ENCODE results near the gene MATN4. TPM values are rescaled to one million over a fixed set of nuclear protein-coding genes. Genes with fewer than 3 reads are reported as not detected.

The MATN4 gene
- total and polyA plus RNA-seq, 2 of the 13 experiments (the other 11 are each of a cell fraction or from before 2014, with no cell fraction given), result not detected

DNA sequence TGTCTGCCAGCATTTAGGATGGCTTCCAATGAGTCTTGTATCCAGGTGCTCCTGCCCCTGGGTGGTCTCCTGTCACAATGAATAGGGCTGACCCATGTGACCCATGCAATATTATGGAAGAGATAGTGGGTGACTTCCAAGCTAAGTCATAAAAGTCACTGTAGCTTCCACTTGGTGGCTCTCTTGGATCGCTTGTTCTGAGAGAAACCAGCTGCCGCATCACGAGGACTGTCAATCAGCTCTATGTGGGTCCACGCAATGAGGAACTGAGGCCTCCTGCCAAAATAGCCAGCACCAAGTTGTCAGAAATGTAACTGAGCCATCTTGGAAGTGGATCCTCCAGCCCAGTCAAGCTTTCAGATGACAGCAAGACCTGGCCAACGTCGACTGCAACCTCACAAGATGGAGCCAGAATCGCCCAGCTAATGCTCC, 14.9 kb upstream of the MATN4 start (continued):
- TF ChIP-seq XBP1 (CRISPR knock-in tag; IDR thresholded peaks at IDR 0.05) (no peak), KDM1A (CRISPR knock-in tag; IDR thresholded peaks at IDR 0.05) (no peak), ZNF614 (CRISPR knock-in tag; IDR thresholded peaks at IDR 0.05; ENCODE audit: borderline replicate concordance) (peak; percentile 88; the same call in 1 of the 2 replicates), ZBTB38 (CRISPR knock-in tag; IDR thresholded peaks at IDR 0.05) (peak; percentile 52; the same call in 1 of the 2 replicates), ZNF629 (CRISPR knock-in tag; conservative IDR thresholded peaks at IDR 0.05) (no peak), RXRB (CRISPR knock-in tag; IDR thresholded peaks at IDR 0.05; ENCODE audit: borderline replicate concordance) (0 out of 2 replicates have a peak, but pooled peaks have one; percentile 72), ELF3 (CRISPR knock-in tag; IDR thresholded peaks at IDR 0.05) (peak; percentile 77), PRMT3 (CRISPR knock-in tag; IDR thresholded peaks at IDR 0.05; ENCODE audit: borderline replicate concordance, low read depth) (no peak), SAP130 (CRISPR knock-in tag; IDR thresholded peaks at IDR 0.05; ENCODE audit: low read depth) (peak; percentile 71), SMAD3 (CRISPR knock-in tag; IDR thresholded peaks at IDR 0.05) (peak; percentile 73; the same call in 1 of the 2 replicates), SIX1 (CRISPR knock-in tag; IDR thresholded peaks at IDR 0.05; ENCODE audit: borderline replicate concordance) (peak; percentile 29; the same call in 1 of the 2 replicates), SOX5 (CRISPR knock-in tag; IDR thresholded peaks at IDR 0.05; ENCODE audit: borderline replicate concordance) (peak; percentile 35; the same call in 1 of the 2 replicates), SP5 (CRISPR knock-in tag; IDR thresholded peaks at IDR 0.05; ENCODE audit: borderline replicate concordance, low read depth) (peak; percentile 30; the same call in 1 of the 2 replicates), HOXA5 (CRISPR knock-in tag; IDR thresholded peaks at IDR 0.05) (peak; percentile 84), KDM5A (IDR thresholded peaks at IDR 0.05; ENCODE audit: borderline replicate concordance, low read length) (no peak; the same call in 1 of the 2 replicates), NR3C1 (CRISPR knock-in tag; IDR thresholded peaks at IDR 0.05) (no peak)
- TF ChIP-seq, protein P1, sequence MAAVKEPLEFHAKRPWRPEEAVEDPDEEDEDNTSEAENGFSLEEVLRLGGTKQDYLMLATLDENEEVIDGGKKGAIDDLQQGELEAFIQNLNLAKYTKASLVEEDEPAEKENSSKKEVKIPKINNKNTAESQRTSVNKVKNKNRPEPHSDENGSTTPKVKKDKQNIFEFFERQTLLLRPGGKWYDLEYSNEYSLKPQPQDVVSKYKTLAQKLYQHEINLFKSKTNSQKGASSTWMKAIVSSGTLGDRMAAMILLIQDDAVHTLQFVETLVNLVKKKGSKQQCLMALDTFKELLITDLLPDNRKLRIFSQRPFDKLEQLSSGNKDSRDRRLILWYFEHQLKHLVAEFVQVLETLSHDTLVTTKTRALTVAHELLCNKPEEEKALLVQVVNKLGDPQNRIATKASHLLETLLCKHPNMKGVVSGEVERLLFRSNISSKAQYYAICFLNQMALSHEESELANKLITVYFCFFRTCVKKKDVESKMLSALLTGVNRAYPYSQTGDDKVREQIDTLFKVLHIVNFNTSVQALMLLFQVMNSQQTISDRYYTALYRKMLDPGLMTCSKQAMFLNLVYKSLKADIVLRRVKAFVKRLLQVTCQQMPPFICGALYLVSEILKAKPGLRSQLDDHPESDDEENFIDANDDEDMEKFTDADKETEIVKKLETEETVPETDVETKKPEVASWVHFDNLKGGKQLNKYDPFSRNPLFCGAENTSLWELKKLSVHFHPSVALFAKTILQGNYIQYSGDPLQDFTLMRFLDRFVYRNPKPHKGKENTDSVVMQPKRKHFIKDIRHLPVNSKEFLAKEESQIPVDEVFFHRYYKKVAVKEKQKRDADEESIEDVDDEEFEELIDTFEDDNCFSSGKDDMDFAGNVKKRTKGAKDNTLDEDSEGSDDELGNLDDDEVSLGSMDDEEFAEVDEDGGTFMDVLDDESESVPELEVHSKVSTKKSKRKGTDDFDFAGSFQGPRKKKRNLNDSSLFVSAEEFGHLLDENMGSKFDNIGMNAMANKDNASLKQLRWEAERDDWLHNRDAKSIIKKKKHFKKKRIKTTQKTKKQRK (IDR thresholded peaks at IDR 0.05; ENCODE audit: low read length), result no peak
- TF ChIP-seq, protein P2, sequence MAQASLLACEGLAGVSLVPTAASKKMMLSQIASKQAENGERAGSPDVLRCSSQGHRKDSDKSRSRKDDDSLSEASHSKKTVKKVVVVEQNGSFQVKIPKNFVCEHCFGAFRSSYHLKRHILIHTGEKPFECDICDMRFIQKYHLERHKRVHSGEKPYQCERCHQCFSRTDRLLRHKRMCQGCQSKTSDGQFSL (CRISPR knock-in tag; IDR thresholded peaks at IDR 0.05), result no peak
- TF ChIP-seq, protein P3, sequence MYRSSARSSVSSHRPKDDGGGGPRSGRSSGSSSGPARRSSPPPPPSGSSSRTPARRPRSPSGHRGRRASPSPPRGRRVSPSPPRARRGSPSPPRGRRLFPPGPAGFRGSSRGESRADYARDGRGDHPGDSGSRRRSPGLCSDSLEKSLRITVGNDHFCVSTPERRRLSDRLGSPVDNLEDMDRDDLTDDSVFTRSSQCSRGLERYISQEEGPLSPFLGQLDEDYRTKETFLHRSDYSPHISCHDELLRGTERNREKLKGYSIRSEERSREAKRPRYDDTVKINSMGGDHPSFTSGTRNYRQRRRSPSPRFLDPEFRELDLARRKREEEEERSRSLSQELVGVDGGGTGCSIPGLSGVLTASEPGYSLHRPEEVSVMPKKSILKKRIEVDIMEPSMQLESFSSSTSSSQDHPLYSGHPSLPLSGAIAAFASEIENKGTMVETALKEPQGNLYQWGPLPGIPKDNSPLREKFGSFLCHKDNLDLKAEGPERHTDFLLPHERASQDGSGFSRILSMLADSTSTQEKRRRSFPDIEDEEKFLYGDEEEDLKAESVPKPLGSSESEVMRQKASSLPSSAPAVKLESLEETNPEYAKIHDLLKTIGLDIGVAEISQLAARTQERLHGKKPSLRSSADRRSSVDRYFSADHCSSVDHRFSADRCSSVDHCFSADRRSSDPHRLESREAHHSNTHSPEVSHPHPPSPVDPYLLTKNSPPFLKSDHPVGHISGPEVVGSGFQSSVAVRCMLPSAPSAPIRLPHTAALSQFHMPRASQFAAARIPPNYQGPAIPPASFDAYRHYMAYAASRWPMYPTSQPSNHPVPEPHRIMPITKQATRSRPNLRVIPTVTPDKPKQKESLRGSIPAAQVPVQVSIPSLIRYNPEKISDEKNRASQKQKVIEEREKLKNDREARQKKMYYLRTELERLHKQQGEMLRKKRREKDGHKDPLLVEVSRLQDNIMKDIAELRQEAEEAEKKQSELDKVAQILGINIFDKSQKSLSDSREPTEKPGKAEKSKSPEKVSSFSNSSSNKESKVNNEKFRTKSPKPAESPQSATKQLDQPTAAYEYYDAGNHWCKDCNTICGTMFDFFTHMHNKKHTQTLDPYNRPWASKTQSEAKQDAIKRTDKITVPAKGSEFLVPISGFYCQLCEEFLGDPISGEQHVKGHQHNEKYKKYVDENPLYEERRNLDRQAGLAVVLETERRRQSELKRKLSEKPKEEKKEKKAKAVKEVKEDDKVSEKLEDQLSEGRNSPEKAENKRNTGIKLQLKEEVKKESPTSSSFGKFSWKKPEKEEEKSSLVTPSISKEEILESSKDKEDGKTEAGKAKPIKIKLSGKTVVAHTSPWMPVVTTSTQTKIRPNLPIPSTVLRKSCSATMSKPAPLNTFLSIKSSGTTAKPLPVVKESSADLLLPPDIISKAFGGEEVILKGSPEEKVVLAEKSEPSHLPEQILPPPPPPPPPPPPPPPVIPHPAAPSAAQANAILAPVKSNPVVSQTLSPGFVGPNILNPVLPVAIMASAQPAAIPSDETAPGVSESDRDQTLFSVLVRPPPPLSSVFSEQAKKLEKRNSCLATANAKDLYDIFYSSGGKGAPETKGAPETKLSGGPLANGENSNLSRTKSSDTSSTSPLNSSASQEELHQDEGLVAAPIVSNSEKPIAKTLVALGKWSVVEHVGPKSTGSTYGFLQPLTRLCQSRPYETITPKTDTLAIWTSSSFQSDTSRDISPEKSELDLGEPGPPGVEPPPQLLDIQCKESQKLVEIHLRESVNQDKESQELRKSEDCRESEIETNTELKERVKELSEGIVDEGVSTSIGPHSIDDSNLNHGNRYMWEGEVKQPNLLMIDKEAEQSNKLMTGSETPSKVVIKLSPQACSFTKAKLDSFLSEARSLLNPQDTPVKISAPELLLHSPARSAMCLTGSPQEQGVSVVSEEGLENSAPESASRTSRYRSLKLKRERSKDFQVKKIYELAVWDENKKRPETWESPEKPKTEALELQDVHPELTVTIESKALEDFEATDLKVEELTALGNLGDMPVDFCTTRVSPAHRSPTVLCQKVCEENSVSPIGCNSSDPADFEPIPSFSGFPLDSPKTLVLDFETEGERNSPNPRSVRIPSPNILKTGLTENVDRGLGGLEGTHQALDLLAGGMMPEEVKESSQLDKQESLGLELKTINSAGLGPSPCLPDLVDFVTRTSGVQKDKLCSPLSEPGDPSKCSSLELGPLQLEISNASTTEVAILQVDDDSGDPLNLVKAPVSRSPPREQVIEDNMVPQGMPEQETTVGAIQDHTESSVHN (CRISPR knock-in tag; IDR thresholded peaks at IDR 0.05), result 0 out of 2 replicates have a peak, but pooled peaks have one; percentile 13
